Peyer's patch (tissue), 4 donors: ENCODE results near the gene ILF2. TPM values are rescaled to one million over a fixed set of nuclear protein-coding genes. Genes with fewer than 3 reads are reported as not detected.
A peak's percentile ranks its signal among the peaks of the same experiment; 100 is the strongest.
"Not testable (repeated sequence)": the region's sequence is repeated elsewhere in the genome, so short reads cannot be mapped to it uniquely, and the experiment has no call there.

Experiments used
- DNase-seq, 3 donors: peaks; one replicate each; pipeline ENCODE4 v3.0.0-alpha.2; 2017 to 2019
- H3K27ac ChIP-seq, 4 donors: fragments of 200-600 bp; sonication (generic); one replicate each; pipeline ENCODE4 v1.5.1; 2016 to 2019
- H3K27me3 ChIP-seq, 2 donors: fragments of 200-600 bp; sonication (generic); one replicate each; pipeline ENCODE4 v1.5.1; 2019
- H3K36me3 ChIP-seq, 3 donors: fragments of 200-600 bp; sonication (generic); one replicate each; pipeline ENCODE4 v1.5.1; 2016 to 2019
- H3K4me1 ChIP-seq, 4 donors: fragments of 200-600 bp; sonication (generic); one replicate each; pipeline ENCODE4 v1.5.1; 2016 to 2019
- H3K4me3 ChIP-seq, 4 donors: fragments of 200-600 bp; sonication (generic); 1 replicate in 3 of 4; 2 replicates in 1 of 4; pipeline ENCODE4 v1.5.1; 2016 to 2019; ENCODE audit warnings: mild to moderate bottlenecking in 1 of 4
- H3K9me3 ChIP-seq, 4 donors: fragments of 200-600 bp; sonication (generic); one replicate each; pipeline ENCODE4 v1.5.1; 2016 to 2019; ENCODE audit warnings: mild to moderate bottlenecking in 1 of 4
- CTCF ChIP-seq, 6 experiments: fragments of 450-650 bp in 4 of 6; fragments of 200-600 bp in 2 of 6; sonication (generic) in 1 of 6; IDR thresholded peaks; one replicate each; pipeline ENCODE4 v1.5.1; 2017 to 2019; ENCODE audit warnings: antibody characterized with exemption in 6 of 6, mild to moderate bottlenecking in 3 of 6, moderate library complexity in 1 of 6
- POLR2A ChIP-seq, 2 donors: fragments of 450-650 bp; IDR thresholded peaks; one replicate each; pipeline ENCODE4 v1.5.1; 2017; ENCODE audit warnings: antibody characterized with exemption in 2 of 2, mild to moderate bottlenecking in 2 of 2, moderate library complexity in 2 of 2
- total RNA-seq, 4 donors: library from RNA; depleted of rRNA; stranded (reverse); fragments of >200 nt; gene quantifications; one replicate each; pipeline ENCODE4 v1.1.0, GENCODE V29; 2016

ILF2 gene
- total RNA-seq, 4 donors from 2014 or later = 31.4 to 67.7 (median 47.2) TPM

DNA sequence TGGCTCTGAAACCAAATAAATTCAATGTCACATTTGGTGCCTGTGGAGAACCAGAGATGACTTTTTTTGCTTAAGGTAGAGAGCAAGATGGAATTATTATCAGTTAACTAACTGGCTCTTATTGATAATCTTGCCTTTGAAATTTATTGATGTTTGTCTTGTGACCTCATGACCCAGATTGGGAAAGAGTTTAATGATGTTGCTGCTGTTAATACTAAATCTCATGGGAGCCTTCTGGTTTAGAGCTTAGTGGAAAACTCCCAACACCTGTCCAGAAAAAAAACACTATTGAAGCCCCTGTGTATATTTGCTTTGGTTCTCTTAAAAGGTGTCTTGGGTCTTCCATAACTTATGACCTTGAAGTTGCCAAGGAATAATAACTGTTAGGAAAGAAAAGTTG is 27.0 kb downstream of the ILF2 start:
- no peak for DNase-seq
- TF ChIP-seq CTCF (IDR thresholded peaks at IDR 0.05) (no peak), POLR2A (IDR thresholded peaks at IDR 0.05) (no peak)
- Histone ChIP-seq H3K27ac (no peak overlapping the region), H3K4me1 (peaks cover 0 to 8% (median 0%) of the 10 kb centered on the region in 4 donors), H3K9me3 (no peaks in the 10 kb centered on the region), H3K4me3 (no peak overlapping the region), H3K27me3 (no peaks in the 10 kb centered on the region), H3K36me3 (peaks cover 3 to 84% (median 5%) of the 10 kb centered on the region in 3 donors)

- H3K36me3 ChIP-seq = peaks cover 3 to 91% (median 5%) of the 10 kb centered on the region in 3 donors
- peaks cover 0 to 8% (median 0%) of the 10 kb centered on the region in 4 donors for H3K4me1 ChIP-seq
- no peaks in the 10 kb centered on the region for H3K9me3 ChIP-seq
- H3K27ac ChIP-seq = no peak overlapping the region
- DNase-seq = peak in 1 of 3 donors; percentile 34
- TF ChIP-seq CTCF (IDR thresholded peaks at IDR 0.05) (no peak), POLR2A (IDR thresholded peaks at IDR 0.05) (no peak)
- no peaks in the 10 kb centered on the region for H3K27me3 ChIP-seq
- no peak overlapping the region for H3K4me3 ChIP-seq
Measured at GRCh38 chr1:153643100-153643499, 27.7 kb downstream of the ILF2 start.

DNA sequence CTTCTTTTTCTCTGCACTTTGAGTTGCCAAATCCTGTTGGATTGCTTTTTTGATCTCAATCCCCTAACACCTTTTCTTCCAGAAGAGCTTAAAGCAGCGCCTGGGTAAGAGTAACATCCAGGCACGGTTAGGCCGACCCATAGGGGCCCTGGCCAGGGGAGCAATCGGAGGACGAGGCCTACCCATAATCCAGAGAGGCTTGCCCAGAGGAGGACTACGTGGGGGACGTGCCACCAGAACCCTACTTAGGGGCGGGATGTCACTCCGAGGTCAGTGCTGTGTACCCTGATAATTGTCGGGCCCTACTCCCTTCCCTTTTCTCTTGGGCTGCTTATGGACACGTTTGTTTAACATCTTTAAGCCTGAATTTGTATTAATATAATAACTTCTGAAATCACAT is 28.6 kb downstream of the ILF2 start:
- DNase-seq = peak in 1 of 3 donors; percentile 41
- Histone ChIP-seq H3K4me3 (no peak overlapping the region), H3K9me3 (no peaks in the 10 kb centered on the region), H3K27me3 (no peaks in the 10 kb centered on the region), H3K4me1 (peaks cover 0 to 9% (median 0%) of the 10 kb centered on the region in 4 donors), H3K36me3 (peaks cover 3 to 99% (median 5%) of the 10 kb centered on the region in 3 donors), H3K27ac (no peak overlapping the region)
- no peak for TF ChIP-seq CTCF (IDR thresholded peaks at IDR 0.05)
- no peak for TF ChIP-seq POLR2A (IDR thresholded peaks at IDR 0.05)

DNA sequence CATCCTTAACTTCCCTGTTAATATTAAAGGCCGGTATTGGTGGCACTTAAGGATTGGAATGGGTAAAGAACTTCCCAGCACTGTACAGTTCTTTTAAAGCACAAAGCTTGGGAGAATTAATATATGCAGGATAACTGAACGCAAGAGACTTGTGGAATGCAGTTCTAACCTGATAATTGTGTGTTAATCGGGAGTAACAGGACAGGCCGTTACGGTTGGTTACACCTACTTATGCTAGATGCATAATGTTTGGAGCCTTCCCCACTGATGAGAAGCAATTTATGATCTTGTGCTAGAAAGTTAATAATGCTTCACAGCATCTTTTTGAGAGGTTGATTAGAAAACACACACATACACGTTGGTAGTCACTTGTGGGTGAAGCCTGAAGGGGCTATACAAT is 29.9 kb downstream of the ILF2 start:
- peaks cover 3 to 99% (median 5%) of the 10 kb centered on the region in 3 donors for H3K36me3 ChIP-seq

GRCh38 chr1:153640213-153640612 is 30.6 kb downstream of the ILF2 start:
- peaks cover 3 to 94% (median 3%) of the 10 kb centered on the region in 3 donors for H3K36me3 ChIP-seq
- not testable (repeated sequence) for H3K9me3 ChIP-seq, H3K27me3 ChIP-seq, H3K27ac ChIP-seq, H3K4me3 ChIP-seq
- H3K4me1 ChIP-seq = peaks cover 0 to 28% (median 6%) of the 10 kb centered on the region in 4 donors
- peak in 1 of 3 donors; percentile 19 for DNase-seq

More for the DNA sequence above, 29.9 kb downstream of the ILF2 start:
- TF ChIP-seq POLR2A (IDR thresholded peaks at IDR 0.05) = no peak
- TF ChIP-seq CTCF (IDR thresholded peaks at IDR 0.05) = no peak
- H3K9me3 ChIP-seq = no peaks in the 10 kb centered on the region
- no peak for DNase-seq
- no peak overlapping the region for H3K4me3 ChIP-seq
- no peak overlapping the region for H3K27ac ChIP-seq
- peaks cover 0 to 22% (median 2%) of the 10 kb centered on the region in 4 donors for H3K4me1 ChIP-seq
- no peaks in the 10 kb centered on the region for H3K27me3 ChIP-seq

DNA sequence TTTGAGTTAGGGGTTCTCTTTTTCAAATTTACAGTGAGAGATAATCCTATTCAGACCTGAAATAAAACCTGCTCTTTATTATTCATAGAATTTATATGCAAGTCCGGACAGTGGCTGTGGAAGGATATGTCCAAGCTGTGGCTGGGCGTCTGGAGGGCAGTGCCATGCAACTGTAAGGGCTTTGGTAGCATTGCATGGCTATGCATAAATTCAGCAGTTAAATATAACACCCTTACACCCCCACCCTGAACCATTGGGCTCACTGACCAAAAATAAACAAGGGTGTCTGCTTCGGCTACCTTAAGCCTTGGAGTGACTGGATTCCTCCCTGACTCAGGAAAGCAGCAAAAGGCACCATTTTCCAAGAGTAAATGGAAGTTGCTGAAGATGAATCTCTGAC is 31.5 kb downstream of the ILF2 start:
- TF ChIP-seq POLR2A (IDR thresholded peaks at IDR 0.05) (no peak), CTCF (IDR thresholded peaks at IDR 0.05) (no peak)
- DNase-seq = peak in 1 of 3 donors; percentile 27
- H3K36me3 ChIP-seq = peaks cover 3 to 86% (median 3%) of the 10 kb centered on the region in 3 donors
- H3K4me1 ChIP-seq = peaks cover 0 to 32% (median 9%) of the 10 kb centered on the region in 4 donors
- no peak overlapping the region for H3K4me3 ChIP-seq
- H3K27ac ChIP-seq = no peak overlapping the region
- H3K27me3 ChIP-seq = no peaks in the 10 kb centered on the region
- H3K9me3 ChIP-seq = no peaks in the 10 kb centered on the region
